GM12878 (cell line): ENCODE results near the gene MAP3K21. TPM values are rescaled to one million over a fixed set of nuclear protein-coding genes. Genes with fewer than 3 reads are reported as not detected.

Experiments used
- ATAC-seq: fragments of 200-7000 bp; cut with Tn5 transposase; 3 replicates; pipeline ENCODE4 v1.9.1; 2020; ENCODE audit warnings: mild to moderate bottlenecking, moderate library complexity
- BruUV-seq: library from RNA; stranded (reverse); fragments of 400-500 nt; replicated peaks from 2 replicates; lab custom pipeline; 2021; lab: Mats Ljungman, UMichigan
- CTCF ChIA-PET: fragments of 300-600 bp; sonication (Branson Sonifier 250); formaldehyde crosslinking; extraction: SDS; loops from one replicate; lab custom pipeline; 2021; ENCODE audit warnings: inconsistent platforms; lab: Yijun Ruan, JAX
- POLR2A ChIA-PET: fragments of 350-600 bp; formaldehyde crosslinking; extraction: SDS; loops from one replicate; lab custom pipeline; 2021; ENCODE audit warnings: inconsistent platforms; lab: Charles Lee
- RAD21 ChIA-PET: fragments of 300-600 bp; sonication (Branson Sonifier 250); formaldehyde crosslinking; loops from one replicate; lab custom pipeline; 2023; ENCODE audit warnings: antibody characterized with exemption; ENCODE audit not compliant: unreplicated experiment; lab: Charles Lee
- SMC1A ChIA-PET: fragments of 300-600 bp; sonication (Branson Sonifier 250); formaldehyde crosslinking; loops from one replicate; lab custom pipeline; 2023; ENCODE audit not compliant: unreplicated experiment, uncharacterized antibody; lab: Charles Lee
- DNase-seq: peaks from one replicate; pipeline ENCODE4 v3.0.0-alpha.2; 2011; ENCODE audit warnings: low read depth, low spot score
- FAIRE-seq: peaks from 3 replicates; lab custom pipeline; 2011; peaks lifted over from hg19 to GRCh38; lab: Jason Lieb, UNC
- H2AFZ ChIP-seq: 2 replicates; pipeline ENCODE4 v1.6.0; 2011; ENCODE audit warnings: low read depth, low read length, control low read depth; ENCODE audit not compliant: control insufficient read depth
- H3K27ac ChIP-seq: 2 replicates; pipeline ENCODE4 v1.5.1; 2011; ENCODE audit warnings: control low read depth; ENCODE audit not compliant: control insufficient read depth, insufficient read depth
- H3K27me3 ChIP-seq, 2 experiments: replicated peaks in 1 of 2; 2 replicates each; pipeline versions ENCODE4 v1.6.0 to v1.6.1; 2011; ENCODE audit warnings: low read length in 1 of 2; ENCODE audit not compliant: control insufficient read depth in 2 of 2, insufficient read depth in 2 of 2
- H3K36me3 ChIP-seq, 2 experiments: 2 replicates each; pipeline ENCODE4 v1.5.1; 2011; ENCODE audit warnings: low read length in 1 of 2; ENCODE audit not compliant: control insufficient read depth in 2 of 2, insufficient read depth in 2 of 2
- H3K4me1 ChIP-seq: 2 replicates; pipeline ENCODE4 v1.6.1; 2011; ENCODE audit warnings: mild to moderate bottlenecking, low read length, moderate library complexity, mixed read lengths; ENCODE audit not compliant: control insufficient read depth, insufficient read depth
- H3K4me2 ChIP-seq: 2 replicates; pipeline ENCODE4 v1.6.0; 2011; ENCODE audit warnings: control low read depth; ENCODE audit not compliant: control insufficient read depth, insufficient read depth
- H3K4me3 ChIP-seq: fragments of 200-600 bp; sonication (generic); 2 replicates; pipeline ENCODE4 v1.5.1; 2016
- H3K79me2 ChIP-seq: 2 replicates; pipeline ENCODE4 v1.6.0; 2011; ENCODE audit warnings: low read length; ENCODE audit not compliant: control insufficient read depth, insufficient read depth
- H3K9ac ChIP-seq: 2 replicates; pipeline ENCODE4 v1.8.0; 2011; ENCODE audit warnings: low read length, control low read depth, mixed read lengths; ENCODE audit not compliant: control insufficient read depth, insufficient read depth
- H3K9me3 ChIP-seq: replicated peaks from 3 replicates; pipeline ENCODE4 v1.5.1; 2011; ENCODE audit warnings: mild to moderate bottlenecking, low read length; ENCODE audit not compliant: control insufficient read depth, insufficient read depth
- H4K20me1 ChIP-seq: 2 replicates; pipeline ENCODE4 v1.6.0; 2011; ENCODE audit not compliant: control insufficient read depth, insufficient read depth
- BHLHE40 ChIP-seq, 2 experiments: fragments of 450-650 bp in 1 of 2; IDR thresholded peaks; 2 replicates each; pipeline ENCODE4 v1.6.1; 2011 to 2017; ENCODE audit warnings: low read depth in 2 of 2, borderline replicate concordance in 1 of 2, improper control_type of control experiment in 1 of 2, low read length in 1 of 2, mild to moderate bottlenecking in 1 of 2
- CBX5 ChIP-seq: sonication (generic); IDR thresholded peaks from 2 replicates; pipeline ENCODE4 v1.6.1; 2016; ENCODE audit warnings: low read depth, moderate library complexity, mild to moderate bottlenecking, inconsistent platforms
- EP300 ChIP-seq, 2 experiments: fragments of 150-350 bp in 1 of 2; IDR thresholded peaks; 2 replicates each; pipeline ENCODE4 v1.6.1; 2011 to 2012; ENCODE audit warnings: low read depth in 2 of 2, low read length in 2 of 2, borderline replicate concordance in 1 of 2, improper control_type of control experiment in 1 of 2, inconsistent platforms in 1 of 2; ENCODE audit not compliant: control insufficient read depth in 1 of 2
- IKZF2 ChIP-seq, 2 experiments: fragments of 450-650 bp; IDR thresholded peaks; 2 replicates each; pipeline ENCODE4 v1.6.1; 2017; ENCODE audit warnings: mild to moderate bottlenecking in 2 of 2, moderate library complexity in 2 of 2
- IRF4 ChIP-seq: IDR thresholded peaks from 2 replicates; pipeline ENCODE4 v1.6.1; 2011; ENCODE audit warnings: low read depth, low read length
- NFYA ChIP-seq: IDR thresholded peaks from 2 replicates; pipeline ENCODE4 v1.6.1; 2011; ENCODE audit warnings: low read depth, mild to moderate bottlenecking, low read length, improper control_type of control experiment, borderline replicate concordance
- PAX5 ChIP-seq: IDR thresholded peaks from 2 replicates; pipeline ENCODE4 v1.6.1; 2011; ENCODE audit warnings: low read depth, low read length, borderline replicate concordance
- PBX3 ChIP-seq: IDR thresholded peaks from 2 replicates; pipeline ENCODE4 v1.6.1; 2011; ENCODE audit warnings: mild to moderate bottlenecking, low read depth, low read length, moderate library complexity; ENCODE audit not compliant: insufficient replicate concordance
- REST ChIP-seq: IDR thresholded peaks from 2 replicates; pipeline ENCODE4 v1.6.1; 2012; ENCODE audit warnings: mild to moderate bottlenecking, low read depth, low read length
- SP1 ChIP-seq: IDR thresholded peaks from one replicate; pipeline ENCODE4 v1.6.1; 2011; ENCODE audit warnings: low read depth, low read length
- STAT3 ChIP-seq: IDR thresholded peaks from 2 replicates; pipeline ENCODE4 v1.6.1; 2011; ENCODE audit warnings: low read depth, low read length, improper control_type of control experiment
- TCF3 ChIP-seq: IDR thresholded peaks from 2 replicates; pipeline ENCODE4 v1.6.1; 2012; ENCODE audit warnings: low read depth, mild to moderate bottlenecking, low read length, borderline replicate concordance; ENCODE audit not compliant: insufficient read depth
- TCF7 ChIP-seq: IDR thresholded peaks from 2 replicates; pipeline ENCODE4 v1.6.1; 2014; ENCODE audit warnings: antibody characterized with exemption, borderline replicate concordance
- WRNIP1 ChIP-seq: IDR thresholded peaks from 2 replicates; pipeline ENCODE4 v1.6.1; 2011; ENCODE audit warnings: low read depth, low read length, improper control_type of control experiment, borderline replicate concordance
- WGBS: methylation state at CpG from one replicate; pipeline ENCODE4 v1.1.6; 2016; ENCODE audit warnings: low lambda C conversion rate; ENCODE audit not compliant: insufficient replicate concordance, insufficient coverage; ENCODE audit errors: missing lambda C conversion rate; 5-methylcytosine and 5-hydroxymethylcytosine counted together
- in situ Hi-C: fragments of 300-500 bp; cut with MboI; formaldehyde crosslinking; loops from 9 replicates; pipeline ENCODE4 v1.14.3; 2018; ENCODE audit warnings: mixed read lengths
- intact Hi-C: fragments of 100-400 bp; cut with micrococcal nuclease; formaldehyde crosslinking; loops from one replicate; pipeline ENCODE4 v1.14.2; 2022; ENCODE audit not compliant: unreplicated experiment
- polyA plus RNA-seq, 11 experiments: library from polyadenylated mRNA; depleted of rRNA in 4 of 11; unstranded in 6 of 11; stranded (reverse) in 5 of 11; fragments of >200 nt; fragmentation: Nextera tagmentation in 4 of 11; fragmentation: Illumina TruSeq in 1 of 11; extraction: Ambion mirVana in 4 of 11; extraction: Trizol in 1 of 11; gene quantifications; 1 replicate in 1 of 11; 2 replicates in 10 of 11; pipeline versions ENCODE4 v1.2.1 to v1.2.3, GENCODE V29; 2011 to 2016; ENCODE audit warnings: inconsistent platforms in 2 of 11, missing spikeins in 2 of 11, low read depth in 1 of 11
- total RNA-seq, 4 experiments: library from RNA; depleted of rRNA in 3 of 4; stranded (reverse); fragments of >200 nt in 3 of 4; fragmentation: Illumina TruSeq in 1 of 4; extraction: Trizol in 1 of 4; gene quantifications; 2 replicates each; pipeline versions ENCODE4 v1.2.1 to v1.2.3, GENCODE V29; 2013 to 2021
- TF ChIP-seq, protein P1 (sequence below): IDR thresholded peaks from 2 replicates; pipeline ENCODE4 v1.6.1; 2012; ENCODE audit warnings: low read depth, low read length, improper control_type of control experiment

Gene MAP3K21
- total and polyA plus RNA-seq, 10 of the 15 experiments (the other 5 are each of a cell fraction or from before 2014, with no cell fraction given) = 0.02 to 0.21 (median 0.09) TPM; not detected in 1

DNA sequence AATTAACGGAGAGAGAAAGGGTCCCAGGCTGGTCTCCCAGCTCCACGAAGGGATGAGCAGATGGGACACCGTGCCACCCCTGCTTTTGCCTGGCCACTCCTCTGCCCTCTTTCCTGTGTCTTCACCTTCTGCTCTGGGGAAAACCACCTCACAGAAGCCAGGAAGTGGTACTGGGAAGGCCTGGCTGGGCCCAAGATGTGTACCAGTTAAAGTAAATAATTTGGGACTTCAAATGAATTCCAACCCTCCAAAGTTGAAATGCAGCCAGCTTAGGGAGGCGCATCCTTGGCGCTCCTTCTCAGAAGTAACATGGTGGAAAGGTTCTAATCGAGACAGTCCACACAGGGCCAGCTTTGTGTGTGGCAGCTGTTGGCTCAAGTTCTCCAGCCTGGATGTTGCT is 45.7 kb downstream of the MAP3K21 start (continued):
- no peak for TF ChIP-seq REST
- TF ChIP-seq, all 136 proteins: peak for 0

DNA sequence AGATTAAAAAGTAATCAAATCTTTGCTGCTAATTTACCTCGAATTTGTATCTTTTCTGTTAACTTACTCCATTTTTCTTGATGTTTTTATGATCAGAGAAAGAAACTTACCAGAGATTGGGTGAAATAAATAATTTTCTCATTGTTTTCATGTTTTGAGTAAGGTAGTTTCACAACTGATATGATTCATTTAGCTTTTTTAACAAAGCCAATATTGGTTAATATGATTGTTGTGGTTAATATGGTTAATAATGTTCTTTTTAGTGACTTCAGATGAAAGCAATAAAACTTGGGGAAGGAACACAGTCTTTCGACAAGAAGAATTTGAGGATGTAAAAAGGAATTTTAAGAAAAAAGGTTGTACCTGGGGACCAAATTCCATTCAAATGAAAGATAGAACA is 48.1 kb downstream of the MAP3K21 start:
- in situ Hi-C loops = no loop called here
- no peak for ATAC-seq
- BruUV-seq = no TSS peak
- TF ChIP-seq, protein P1, sequence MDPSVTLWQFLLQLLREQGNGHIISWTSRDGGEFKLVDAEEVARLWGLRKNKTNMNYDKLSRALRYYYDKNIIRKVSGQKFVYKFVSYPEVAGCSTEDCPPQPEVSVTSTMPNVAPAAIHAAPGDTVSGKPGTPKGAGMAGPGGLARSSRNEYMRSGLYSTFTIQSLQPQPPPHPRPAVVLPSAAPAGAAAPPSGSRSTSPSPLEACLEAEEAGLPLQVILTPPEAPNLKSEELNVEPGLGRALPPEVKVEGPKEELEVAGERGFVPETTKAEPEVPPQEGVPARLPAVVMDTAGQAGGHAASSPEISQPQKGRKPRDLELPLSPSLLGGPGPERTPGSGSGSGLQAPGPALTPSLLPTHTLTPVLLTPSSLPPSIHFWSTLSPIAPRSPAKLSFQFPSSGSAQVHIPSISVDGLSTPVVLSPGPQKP = no peak
- TF ChIP-seq NFYA (no peak), STAT3 (no peak), CBX5 (no peak), WRNIP1 (no peak), PAX5 (no peak), IKZF2 (IDR thresholded peaks at IDR 0.05) (peak; percentile 57 to 73), EP300 (IDR thresholded peaks at IDR 0.05; ENCODE audit: borderline replicate concordance in 1 of 2, control insufficient read depth in 1 of 2, low read depth in 2 of 2, low read length in 2 of 2) (0 out of 4 replicates have a peak, but pooled peaks of 1 of the 2 experiments have one; percentile 28), SP1 (no peak), TCF7 (peak; percentile 89), TCF3 (no peak), BHLHE40 (IDR thresholded peaks at IDR 0.05; ENCODE audit: borderline replicate concordance in 1 of 2, low read depth in 2 of 2, low read length in 1 of 2) (no peak; a peak in 1 of 4 replicates), PBX3 (no peak), IRF4 (peak; percentile 86)

More for the DNA sequence above, 48.1 kb downstream of the MAP3K21 start:
- CTCF ChIA-PET = no interaction called here
- Histone ChIP-seq H3K4me2 (no peak overlapping the region), H3K9me3 (no peaks in the 10 kb centered on the region), H3K27ac (no peak overlapping the region), H4K20me1 (no peaks in the 10 kb centered on the region), H3K27me3 (no peaks in the 10 kb centered on the region; a peak in 1 of 4 replicates), H3K9ac (no peak overlapping the region), H3K79me2 (no peaks in the 10 kb centered on the region), H3K36me3 (no peaks in the 10 kb centered on the region), H3K4me1 (0 out of 2 replicates have a peak, but pooled peaks cover 4% of the 10 kb centered on the region), H2AFZ (no peak overlapping the region), H3K4me3 (no peak overlapping the region)
- FAIRE-seq = peak; percentile 13
- RAD21 ChIA-PET = no interaction called here
- 0% methylated on average over 2 of the region's 2 CpGs for WGBS
- SMC1A ChIA-PET = no interaction called here
- POLR2A ChIA-PET = no interaction called here
- no peak for DNase-seq
- intact Hi-C loops = no loop called here
